Measurements from ENCODE around the gene CCT2.
A peak's percentile ranks its signal among the peaks of the same experiment; 100 is the strongest.

Gene CCT2

GRCh38 chr12:69569236-69569635, 16.0 kb upstream of the CCT2 start:
- no peak for DNase-seq (ENCODE audit: low read depth)
- TF ChIP-seq CTCF (IDR thresholded peaks at IDR 0.05; ENCODE audit: control insufficient read depth, insufficient read depth, low read depth, low read length, missing control alignments) = no peak
- no peak overlapping the region for H3K4me3 ChIP-seq (ENCODE audit: control insufficient read depth, low read depth, low read length)

GRCh38 chr12:69570000-69570516, 15.2 kb upstream of the CCT2 start:
- no peak overlapping the region for H3K4me3 ChIP-seq (ENCODE audit: control insufficient read depth, low read depth, low read length)
- no peak for TF ChIP-seq CTCF (IDR thresholded peaks at IDR 0.05; ENCODE audit: control insufficient read depth, insufficient read depth, low read depth, low read length, missing control alignments)
- no peak for DNase-seq (ENCODE audit: low read depth)

- TF ChIP-seq CTCF (IDR thresholded peaks at IDR 0.05; ENCODE audit: control insufficient read depth, insufficient read depth, low read depth, low read length, missing control alignments) = peak; percentile 75
- no peak for DNase-seq (ENCODE audit: low read depth)
- H3K4me3 ChIP-seq (ENCODE audit: control insufficient read depth, low read depth, low read length) = no peak overlapping the region
These were observed 14.5 kb upstream of the CCT2 start for GRCh38 chr12:69570545-69571399.

- DNase-seq (ENCODE audit: low read depth) = no peak
- TF ChIP-seq CTCF (IDR thresholded peaks at IDR 0.05; ENCODE audit: control insufficient read depth, insufficient read depth, low read depth, low read length, missing control alignments) = no peak
- H3K4me3 ChIP-seq (ENCODE audit: control insufficient read depth, low read depth, low read length) = no peak overlapping the region
These were observed 9.9 kb upstream of the CCT2 start for GRCh38 chr12:69575346-69575745.

- H3K4me3 ChIP-seq (ENCODE audit: control insufficient read depth, low read depth, low read length) = no peak overlapping the region
- no peak for TF ChIP-seq CTCF (IDR thresholded peaks at IDR 0.05; ENCODE audit: control insufficient read depth, insufficient read depth, low read depth, low read length, missing control alignments)
- DNase-seq (ENCODE audit: low read depth) = no peak
These were observed 7.0 kb upstream of the CCT2 start for GRCh38 chr12:69578283-69578682.

- no peak for DNase-seq (ENCODE audit: low read depth)
- no peak for TF ChIP-seq CTCF (IDR thresholded peaks at IDR 0.05; ENCODE audit: control insufficient read depth, insufficient read depth, low read depth, low read length, missing control alignments)
- H3K4me3 ChIP-seq (ENCODE audit: control insufficient read depth, low read depth, low read length) = no peak overlapping the region
These were observed 6.2 kb upstream of the CCT2 start for GRCh38 chr12:69579029-69579428.
